Cardiac fibroblast (primary cell): ENCODE results near the gene SKAP1.

Experiments used
- DNase-seq, 2 donors: peaks; one replicate each; pipeline versions ENCODE4 v3.0.0 to v3.0.0-alpha.2; 2010; ENCODE audit warnings: low read depth in 2 of 2
- H3K4me3 ChIP-seq, 2 donors: replicated peaks in 1 of 2; 1 replicate in 1 of 2; 2 replicates in 1 of 2; pipeline ENCODE4 v1.5.1; 2011; ENCODE audit warnings: low read depth in 2 of 2, low read length in 2 of 2, mild to moderate bottlenecking in 2 of 2, moderate library complexity in 1 of 2
- CTCF ChIP-seq: IDR thresholded peaks from one replicate; pipeline ENCODE4 v1.5.1; 2011; ENCODE audit warnings: low read depth, mild to moderate bottlenecking, low read length, inconsistent platforms

SKAP1 gene

GRCh38 chr17:48127371-48128051, 302.5 kb downstream of the SKAP1 start:
- H3K4me3 ChIP-seq: no peak overlapping the region
- DNase-seq: peak in 1 of 2 donors; percentile 33
- no peak for TF ChIP-seq CTCF

GRCh38 chr17:48126532-48126850, 303.5 kb downstream of the SKAP1 start:
- DNase-seq: no peak
- no peak for TF ChIP-seq CTCF
- H3K4me3 ChIP-seq: no peak overlapping the region

GRCh38 chr17:48125829-48126531, 304.0 kb downstream of the SKAP1 start:
- no peak for TF ChIP-seq CTCF
- H3K4me3 ChIP-seq: no peak overlapping the region
- no peak for DNase-seq

GRCh38 chr17:48123776-48124388, 306.1 kb downstream of the SKAP1 start:
- TF ChIP-seq CTCF: no peak
- no peak for DNase-seq
- H3K4me3 ChIP-seq: no peak overlapping the region

GRCh38 chr17:48123111-48123510, 306.9 kb downstream of the SKAP1 start:
- no peak for TF ChIP-seq CTCF
- no peak overlapping the region for H3K4me3 ChIP-seq
- no peak for DNase-seq

- DNase-seq: no peak
- no peak overlapping the region for H3K4me3 ChIP-seq
- no peak for TF ChIP-seq CTCF
These were observed 307.4 kb downstream of the SKAP1 start for GRCh38 chr17:48122665-48123045.
